ENCODE measurements around the gene SARNP.

GRCh38 chr12:55724226-55724939 is 93.1 kb downstream of the SARNP start:
- TF ChIP-seq STAT5B (CRISPR knock-in tag; IDR thresholded peaks at IDR 0.05) (no peak), KLF6 (CRISPR knock-in tag; IDR thresholded peaks at IDR 0.05; ENCODE audit: borderline replicate concordance) (no peak), CHD7 (IDR thresholded peaks at IDR 0.05; ENCODE audit: low read depth, low read length) (no peak), ZNF274 (IDR thresholded peaks at IDR 0.05; ENCODE audit: borderline replicate concordance, low read depth, low read length) (no peak), USF2 (CRISPR knock-in tag; IDR thresholded peaks at IDR 0.05) (no peak), E2F4 (CRISPR knock-in tag; IDR thresholded peaks at IDR 0.05; ENCODE audit: low read depth) (no peak), CEBPB (tag; IDR thresholded peaks at IDR 0.05) (no peak), HDAC1 (IDR thresholded peaks at IDR 0.05) (no peak), ZNF717 (CRISPR knock-in tag; IDR thresholded peaks at IDR 0.05) (no peak)

All from K562 (cell line).